Smooth muscle cell of trachea (primary cell): ENCODE measurements around the gene CD58. TPM values are rescaled to one million over a fixed set of nuclear protein-coding genes. Genes with fewer than 3 reads are reported as not detected.

Source experiments
- total RNA-seq: library from RNA; depleted of rRNA; stranded (reverse); fragments of >200 nt; gene quantifications from 2 replicates; pipeline ENCODE4 v1.2.1, GENCODE V29; 2014

The CD58 gene, protein sequence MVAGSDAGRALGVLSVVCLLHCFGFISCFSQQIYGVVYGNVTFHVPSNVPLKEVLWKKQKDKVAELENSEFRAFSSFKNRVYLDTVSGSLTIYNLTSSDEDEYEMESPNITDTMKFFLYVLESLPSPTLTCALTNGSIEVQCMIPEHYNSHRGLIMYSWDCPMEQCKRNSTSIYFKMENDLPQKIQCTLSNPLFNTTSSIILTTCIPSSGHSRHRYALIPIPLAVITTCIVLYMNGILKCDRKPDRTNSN
- total RNA-seq: 6.6 and 9.6 TPM in 2 replicates

DNA sequence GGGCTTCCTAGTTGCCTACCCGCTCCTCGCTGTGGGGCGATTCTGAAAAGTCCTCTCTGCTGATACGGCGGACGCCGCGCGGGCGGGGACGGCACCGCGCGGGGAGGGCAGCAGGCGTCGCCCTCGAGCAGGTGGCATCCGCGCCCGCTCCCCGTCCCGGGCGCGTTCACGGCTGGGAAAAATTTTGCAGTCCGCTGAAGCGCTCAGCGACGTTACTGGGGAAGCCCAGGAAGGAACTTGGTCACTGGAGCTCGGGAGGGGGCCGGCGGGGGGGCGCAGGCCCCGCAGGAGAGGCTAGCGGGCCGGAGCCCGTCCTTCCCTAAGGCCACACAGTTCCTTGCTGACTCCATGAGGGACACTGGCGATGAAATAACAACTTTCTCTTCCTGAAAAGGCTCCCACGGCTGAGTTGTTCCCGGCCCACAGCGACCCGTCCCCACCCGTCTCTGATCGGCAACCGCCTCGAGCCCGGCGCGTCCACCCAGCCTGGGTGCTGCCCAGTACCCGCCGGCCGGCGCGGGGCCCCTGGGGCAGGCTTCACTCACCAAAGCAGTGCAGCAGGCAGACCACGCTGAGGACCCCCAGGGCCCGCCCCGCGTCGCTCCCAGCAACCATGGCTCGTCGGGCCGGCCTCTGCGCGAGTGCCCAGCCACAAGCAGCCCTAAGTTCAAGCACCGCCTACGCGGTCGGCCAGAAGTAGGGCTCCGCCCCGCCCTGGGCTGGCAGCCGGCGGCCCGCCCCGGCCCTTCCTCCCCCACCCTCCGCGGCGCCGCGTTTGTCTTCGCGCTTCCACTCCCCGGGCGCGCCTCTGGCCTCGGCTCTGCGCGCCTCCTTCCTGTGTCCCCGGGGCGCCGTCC, at the start of gene CD58:
Gene CD58, minus strand, starts transcription at position 669 of the 857 bp plus-strand sequence. Its CDS starts 54 bp downstream, at position 615.

Other genes with a start within 250 kb of the CD58 start
- 127 and 149 TPM in 2 replicates for gene ATP1A1, start 197.8 kb downstream of the CD58 start, total RNA-seq
- gene IGSF3, start 96.7 kb upstream of the CD58 start, total RNA-seq: 0.33 and 0.44 TPM in 2 replicates
- gene CD2, start 183.4 kb upstream of the CD58 start, total RNA-seq: under 0.01 TPM in 1 of 2 replicates, not detected in the other